ENCODE results near the gene PSME3IP1.

DNA sequence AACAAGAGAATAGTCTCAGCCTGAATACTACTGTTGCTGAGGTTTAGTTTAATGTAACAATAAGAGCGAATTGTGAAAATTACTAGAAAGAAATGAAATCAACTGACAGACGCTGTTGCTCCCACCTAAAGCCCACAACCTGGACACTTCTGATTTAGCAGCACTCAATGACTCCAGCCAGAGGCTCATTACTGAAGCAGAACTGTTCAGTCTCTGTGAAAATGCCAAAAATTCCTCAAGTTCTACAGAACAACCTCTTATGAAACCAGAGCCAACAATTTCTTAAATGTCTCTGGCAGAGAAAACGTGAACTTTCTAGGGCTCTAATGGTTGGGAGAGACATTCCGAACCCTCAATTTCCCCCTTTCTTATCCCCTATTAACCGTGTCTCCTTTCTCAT lies 9.9 kb downstream of the PSME3IP1 start:
- no peak for TF ChIP-seq EZH2 (IDR thresholded peaks at IDR 0.05)
- TF ChIP-seq POLR2AphosphoS5 (IDR thresholded peaks at IDR 0.05; ENCODE audit: borderline replicate concordance, low read depth, low read length), result no peak
- no peak for TF ChIP-seq FOXP2 (optimal IDR thresholded peaks at IDR 0.05; ENCODE audit: control extremely low read depth, extremely low read length, insufficient read depth)

All from SK-N-MC (cell line).